ENCODE data around the gene CFAP52.

DNA sequence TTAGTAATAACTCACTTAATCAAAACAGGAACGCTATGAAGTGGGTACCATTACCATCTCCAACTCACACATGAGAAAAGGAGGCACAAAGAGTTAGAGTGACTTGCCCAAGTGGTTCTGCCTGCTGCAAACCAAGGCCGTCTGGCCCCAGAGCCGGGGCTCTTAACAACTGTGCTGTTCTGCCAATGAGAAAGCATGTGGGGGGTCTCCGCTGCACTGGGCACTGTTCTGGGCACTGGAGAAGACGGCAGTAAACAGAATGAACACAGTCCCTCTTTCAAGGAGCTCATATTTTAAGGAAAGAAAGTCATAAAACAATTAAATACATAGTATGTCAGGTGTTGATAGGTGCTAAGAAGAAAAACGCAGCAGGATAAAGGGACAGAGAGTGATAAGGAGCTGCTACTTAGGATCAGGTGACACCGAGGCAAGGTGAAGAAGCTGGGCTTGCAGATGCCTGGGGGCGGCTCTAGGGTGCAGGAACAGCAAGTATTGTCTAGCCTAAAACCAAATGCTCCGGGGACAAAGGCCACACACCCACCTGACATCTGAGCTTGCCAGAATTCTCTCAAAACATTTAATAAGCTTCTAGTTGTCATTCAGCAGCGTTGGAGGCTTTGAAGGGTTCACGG, 7.4 kb upstream of the CFAP52 start:
- TF ChIP-seq, protein P1, sequence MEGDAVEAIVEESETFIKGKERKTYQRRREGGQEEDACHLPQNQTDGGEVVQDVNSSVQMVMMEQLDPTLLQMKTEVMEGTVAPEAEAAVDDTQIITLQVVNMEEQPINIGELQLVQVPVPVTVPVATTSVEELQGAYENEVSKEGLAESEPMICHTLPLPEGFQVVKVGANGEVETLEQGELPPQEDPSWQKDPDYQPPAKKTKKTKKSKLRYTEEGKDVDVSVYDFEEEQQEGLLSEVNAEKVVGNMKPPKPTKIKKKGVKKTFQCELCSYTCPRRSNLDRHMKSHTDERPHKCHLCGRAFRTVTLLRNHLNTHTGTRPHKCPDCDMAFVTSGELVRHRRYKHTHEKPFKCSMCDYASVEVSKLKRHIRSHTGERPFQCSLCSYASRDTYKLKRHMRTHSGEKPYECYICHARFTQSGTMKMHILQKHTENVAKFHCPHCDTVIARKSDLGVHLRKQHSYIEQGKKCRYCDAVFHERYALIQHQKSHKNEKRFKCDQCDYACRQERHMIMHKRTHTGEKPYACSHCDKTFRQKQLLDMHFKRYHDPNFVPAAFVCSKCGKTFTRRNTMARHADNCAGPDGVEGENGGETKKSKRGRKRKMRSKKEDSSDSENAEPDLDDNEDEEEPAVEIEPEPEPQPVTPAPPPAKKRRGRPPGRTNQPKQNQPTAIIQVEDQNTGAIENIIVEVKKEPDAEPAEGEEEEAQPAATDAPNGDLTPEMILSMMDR (IDR thresholded peaks at IDR 0.05): no peak
- TF ChIP-seq POLR2A (IDR thresholded peaks at IDR 0.05): no peak
